Measurements from ENCODE around the gene PLA2G4C.

Gene PLA2G4C

GRCh38 chr19:48059331-48059730, 51.3 kb downstream of the PLA2G4C start:
- TF ChIP-seq, protein P1, sequence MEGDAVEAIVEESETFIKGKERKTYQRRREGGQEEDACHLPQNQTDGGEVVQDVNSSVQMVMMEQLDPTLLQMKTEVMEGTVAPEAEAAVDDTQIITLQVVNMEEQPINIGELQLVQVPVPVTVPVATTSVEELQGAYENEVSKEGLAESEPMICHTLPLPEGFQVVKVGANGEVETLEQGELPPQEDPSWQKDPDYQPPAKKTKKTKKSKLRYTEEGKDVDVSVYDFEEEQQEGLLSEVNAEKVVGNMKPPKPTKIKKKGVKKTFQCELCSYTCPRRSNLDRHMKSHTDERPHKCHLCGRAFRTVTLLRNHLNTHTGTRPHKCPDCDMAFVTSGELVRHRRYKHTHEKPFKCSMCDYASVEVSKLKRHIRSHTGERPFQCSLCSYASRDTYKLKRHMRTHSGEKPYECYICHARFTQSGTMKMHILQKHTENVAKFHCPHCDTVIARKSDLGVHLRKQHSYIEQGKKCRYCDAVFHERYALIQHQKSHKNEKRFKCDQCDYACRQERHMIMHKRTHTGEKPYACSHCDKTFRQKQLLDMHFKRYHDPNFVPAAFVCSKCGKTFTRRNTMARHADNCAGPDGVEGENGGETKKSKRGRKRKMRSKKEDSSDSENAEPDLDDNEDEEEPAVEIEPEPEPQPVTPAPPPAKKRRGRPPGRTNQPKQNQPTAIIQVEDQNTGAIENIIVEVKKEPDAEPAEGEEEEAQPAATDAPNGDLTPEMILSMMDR (conservative IDR thresholded peaks at IDR 0.05; ENCODE audit: control insufficient read depth, insufficient read depth, low read depth, low read length), result no peak

GRCh38 chr19:48053856-48054255, 56.8 kb downstream of the PLA2G4C start:
- H3K4me3 ChIP-seq (ENCODE audit: control insufficient read depth, low read depth, low read length), result no peak overlapping the region
- TF ChIP-seq, protein P1 (conservative IDR thresholded peaks at IDR 0.05; ENCODE audit: control insufficient read depth, insufficient read depth, low read depth, low read length), result no peak
- DNase-seq (ENCODE audit: low read depth), result no peak

More at GRCh38 chr19:48059331-48059730, 51.3 kb downstream of the PLA2G4C start:
- no peak for DNase-seq (ENCODE audit: low read depth)
- H3K4me3 ChIP-seq (ENCODE audit: control insufficient read depth, low read depth, low read length), result no peak overlapping the region

DNA sequence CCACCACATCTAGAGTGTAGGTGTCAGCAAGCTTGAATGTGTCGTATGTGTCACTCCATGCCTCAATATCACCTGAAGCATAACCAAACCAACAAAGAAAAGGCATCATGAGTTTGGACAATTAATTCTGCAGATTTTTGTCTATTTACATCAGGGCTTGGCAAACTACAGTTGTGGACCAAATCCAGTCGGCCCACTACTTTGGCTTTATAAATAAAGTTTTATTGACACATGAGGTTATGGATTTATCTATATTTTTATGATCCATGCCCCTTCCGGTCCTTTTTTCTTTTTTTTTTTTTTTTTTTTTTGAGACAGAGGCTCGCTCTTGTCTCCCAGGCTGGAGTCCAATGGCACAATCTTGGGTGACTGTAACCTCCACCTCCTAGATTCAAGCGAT, 57.5 kb downstream of the PLA2G4C start:
- H3K4me3 ChIP-seq (ENCODE audit: control insufficient read depth, low read depth, low read length), result no peak overlapping the region
- DNase-seq (ENCODE audit: low read depth), result no peak
- TF ChIP-seq, protein P1 (conservative IDR thresholded peaks at IDR 0.05; ENCODE audit: control insufficient read depth, insufficient read depth, low read depth, low read length), result no peak

DNA sequence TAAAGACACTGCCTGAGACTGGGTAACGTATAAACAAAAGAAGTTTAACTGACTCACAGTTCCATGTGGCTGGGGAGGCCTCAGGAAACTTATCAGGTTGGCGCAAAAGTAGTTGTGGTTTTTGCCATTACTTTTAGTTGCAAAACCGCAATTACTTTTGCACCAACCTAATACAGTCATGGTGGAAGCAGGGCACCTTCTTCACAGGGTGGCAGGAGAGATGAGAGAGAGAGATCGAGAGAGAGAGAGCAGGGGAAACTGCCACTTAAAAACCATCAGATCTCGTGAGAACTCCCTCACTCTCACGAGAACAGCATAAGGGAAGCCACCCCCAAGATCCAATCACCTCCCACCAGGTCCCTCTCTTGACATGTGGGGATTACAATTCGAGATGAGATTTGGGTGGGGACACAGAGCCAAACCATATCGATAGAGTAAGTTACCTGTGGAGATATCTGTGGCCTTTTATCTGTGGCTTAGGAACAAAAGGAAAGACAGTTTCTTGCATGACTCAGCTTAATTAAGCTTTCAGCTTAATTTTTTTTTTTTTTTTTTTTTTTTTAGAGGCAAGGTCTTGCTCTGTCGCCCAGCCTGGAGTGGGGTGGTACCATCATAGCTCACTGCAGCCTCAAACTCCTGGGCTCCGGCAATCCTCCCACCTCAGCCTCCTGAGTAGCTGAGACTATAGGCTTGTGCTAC, 59.1 kb downstream of the PLA2G4C start:
- H3K4me3 ChIP-seq (ENCODE audit: control insufficient read depth, low read depth, low read length), result no peak overlapping the region
- no peak for DNase-seq (ENCODE audit: low read depth)
- TF ChIP-seq, protein P1 (conservative IDR thresholded peaks at IDR 0.05; ENCODE audit: control insufficient read depth, insufficient read depth, low read depth, low read length), result no peak

DNA sequence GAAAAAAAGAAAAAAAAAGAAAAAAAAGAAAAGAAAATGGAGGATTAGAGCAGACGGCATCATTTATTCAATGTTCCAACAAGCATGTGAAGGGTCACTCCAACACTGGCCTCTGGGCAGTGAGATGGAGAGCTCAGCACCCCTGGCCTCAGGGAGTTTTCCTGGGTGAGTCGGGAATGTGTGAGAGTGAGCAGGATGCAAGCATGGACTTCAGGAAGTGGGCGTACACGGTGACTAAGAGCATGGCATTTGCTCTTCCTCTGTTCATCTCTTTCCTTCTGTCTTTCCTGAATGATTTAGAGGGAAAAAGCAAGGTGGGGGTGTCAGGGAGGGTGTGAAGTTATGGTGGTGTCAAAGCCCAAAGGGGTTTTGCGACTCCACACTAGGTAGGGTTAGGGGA, 66.1 kb downstream of the PLA2G4C start:
- no peak overlapping the region for H3K4me3 ChIP-seq (ENCODE audit: control insufficient read depth, low read depth, low read length)
- DNase-seq (ENCODE audit: low read depth), result no peak
- TF ChIP-seq, protein P1 (conservative IDR thresholded peaks at IDR 0.05; ENCODE audit: control insufficient read depth, insufficient read depth, low read depth, low read length), result no peak

DNA sequence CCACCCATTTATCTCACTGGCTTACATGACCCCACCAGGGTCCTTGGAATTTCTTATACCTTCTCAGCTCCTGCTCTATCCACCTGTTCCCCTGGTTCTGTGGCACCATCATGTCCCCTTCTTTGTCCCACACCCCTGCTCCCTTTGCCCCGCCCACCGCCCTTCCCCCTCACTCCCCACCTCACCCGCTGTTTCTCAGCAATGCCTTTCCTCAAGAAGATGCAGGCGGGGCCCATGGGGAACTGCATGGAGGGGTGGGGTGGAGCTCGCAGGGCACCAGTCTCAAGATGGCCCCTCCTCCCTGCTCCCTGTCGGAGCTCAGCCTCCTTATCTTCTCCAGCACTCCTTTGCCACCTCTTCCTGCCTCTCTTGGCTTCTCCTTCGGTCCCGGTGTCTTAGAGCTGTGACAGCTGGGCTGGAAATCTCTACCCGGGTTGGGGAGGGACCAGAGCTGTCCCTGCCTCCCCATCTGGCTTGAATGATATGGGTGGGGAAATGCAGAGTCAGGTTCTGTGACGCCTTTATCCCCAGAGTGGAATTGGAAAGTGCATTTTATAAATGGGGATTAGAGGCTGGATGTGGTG, 66.8 kb downstream of the PLA2G4C start, which contains the start of gene CABP5:
CABP5 (minus strand) TSS at position 405 of the 584 bp plus-strand sequence; CDS start at position 248, 157 bp downstream.
- DNase-seq (ENCODE audit: low read depth), result no peak
- no peak within 1 kb of the TSS for H3K4me3 ChIP-seq (ENCODE audit: control insufficient read depth, low read depth, low read length)
- TF ChIP-seq, protein P1 (conservative IDR thresholded peaks at IDR 0.05; ENCODE audit: control insufficient read depth, insufficient read depth, low read depth, low read length), result no peak

All from fibroblast of mammary gland (primary cell).